Skeletal muscle tissue (tissue), 4 donors: Measurements from ENCODE around the gene STRADA. TPM values are rescaled to one million over a fixed set of nuclear protein-coding genes. Genes with fewer than 3 reads are reported as not detected.

Experiments used
- H3K27ac ChIP-seq: one replicate; pipeline ENCODE4 v1.7.0; 2013; ENCODE audit warnings: mild to moderate bottlenecking, low read depth, low read length, inconsistent platforms
- H3K27me3 ChIP-seq, 3 donors: one replicate each; pipeline ENCODE4 v1.7.0; 2013; ENCODE audit warnings: low read length in 3 of 3; ENCODE audit not compliant: control insufficient read depth in 3 of 3, insufficient read depth in 3 of 3
- H3K36me3 ChIP-seq, 3 donors: one replicate each; pipeline ENCODE4 v1.7.0; 2013; ENCODE audit warnings: low read length in 3 of 3; ENCODE audit not compliant: control insufficient read depth in 3 of 3, insufficient read depth in 3 of 3
- H3K4me1 ChIP-seq, 3 donors: one replicate each; pipeline ENCODE4 v1.7.0; 2013; ENCODE audit warnings: low read length in 3 of 3, mild to moderate bottlenecking in 3 of 3; ENCODE audit not compliant: control insufficient read depth in 3 of 3, insufficient read depth in 3 of 3
- H3K4me3 ChIP-seq, 3 donors: one replicate each; pipeline ENCODE4 v1.7.0; 2013; ENCODE audit warnings: low read length in 3 of 3
- H3K9ac ChIP-seq, 3 donors: one replicate each; pipeline ENCODE4 v1.7.0; 2013; ENCODE audit warnings: low read length in 3 of 3, mild to moderate bottlenecking in 3 of 3, moderate library complexity in 2 of 3, low read depth in 1 of 3
- H3K9me3 ChIP-seq, 3 donors: one replicate each; pipeline ENCODE4 v1.7.0; 2013; ENCODE audit warnings: low read length in 3 of 3; ENCODE audit not compliant: control insufficient read depth in 3 of 3
- total RNA-seq: library from RNA; depleted of rRNA; stranded (reverse); fragments of >200 nt; gene quantifications from one replicate; pipeline ENCODE4 v1.2.3, GENCODE V29; 2014
- donor health status: Osteomylitis.

Gene STRADA
- total RNA-seq, 1 donor from 2014 or later: 13.6 TPM

GRCh38 chr17:63760771-63761539, 19.4 kb upstream of the STRADA start:
- H3K27ac ChIP-seq: no peak overlapping the region

GRCh38 chr17:63758428-63758827, 16.8 kb upstream of the STRADA start:
- Histone ChIP-seq H3K27me3 (no peaks in the 10 kb centered on the region), H3K36me3 (peaks cover 40 to 65% (median 53%) of the 10 kb centered on the region in 3 donors), H3K4me1 (no peaks in the 10 kb centered on the region), H3K9me3 (no peaks in the 10 kb centered on the region), H3K4me3 (no peak overlapping the region), H3K27ac (no peak overlapping the region), H3K9ac (no peak overlapping the region)

More at GRCh38 chr17:63760771-63761539, 19.4 kb upstream of the STRADA start:
- H3K4me1 ChIP-seq: no peaks in the 10 kb centered on the region
- no peak overlapping the region for H3K4me3 ChIP-seq
- H3K9ac ChIP-seq: no peak overlapping the region
- H3K27me3 ChIP-seq: no peaks in the 10 kb centered on the region
- H3K36me3 ChIP-seq: peaks cover 28 to 56% (median 55%) of the 10 kb centered on the region in 3 donors
- H3K9me3 ChIP-seq: no peaks in the 10 kb centered on the region

GRCh38 chr17:63754046-63754445, 12.4 kb upstream of the STRADA start:
- no peak overlapping the region for H3K27ac ChIP-seq
- no peaks in the 10 kb centered on the region for H3K4me1 ChIP-seq
- H3K9me3 ChIP-seq: no peaks in the 10 kb centered on the region
- H3K4me3 ChIP-seq: no peak overlapping the region
- peaks cover 27 to 64% (median 56%) of the 10 kb centered on the region in 3 donors for H3K36me3 ChIP-seq
- H3K27me3 ChIP-seq: no peaks in the 10 kb centered on the region
- H3K9ac ChIP-seq: no peak overlapping the region

- no peaks in the 10 kb centered on the region for H3K4me1 ChIP-seq
Observed at GRCh38 chr17:63753215-63753614, 11.6 kb upstream of the STRADA start.

GRCh38 chr17:63752707-63753106, 11.1 kb upstream of the STRADA start:
- no peaks in the 10 kb centered on the region for H3K4me1 ChIP-seq
- no peaks in the 10 kb centered on the region for H3K9me3 ChIP-seq
- no peaks in the 10 kb centered on the region for H3K27me3 ChIP-seq
- no peak overlapping the region for H3K9ac ChIP-seq
- H3K36me3 ChIP-seq: peaks cover 25 to 65% (median 55%) of the 10 kb centered on the region in 3 donors
- H3K27ac ChIP-seq: no peak overlapping the region
- H3K4me3 ChIP-seq: no peak overlapping the region

More at GRCh38 chr17:63753215-63753614, 11.6 kb upstream of the STRADA start:
- Histone ChIP-seq H3K27me3 (no peaks in the 10 kb centered on the region), H3K9me3 (no peaks in the 10 kb centered on the region), H3K27ac (no peak overlapping the region), H3K4me3 (no peak overlapping the region), H3K9ac (no peak overlapping the region), H3K36me3 (peaks cover 27 to 68% (median 57%) of the 10 kb centered on the region in 3 donors)

- Histone ChIP-seq H3K4me3 (no peak overlapping the region), H3K9me3 (no peaks in the 10 kb centered on the region), H3K4me1 (no peaks in the 10 kb centered on the region), H3K9ac (no peak overlapping the region), H3K36me3 (peaks cover 24 to 61% (median 54%) of the 10 kb centered on the region in 3 donors), H3K27me3 (no peaks in the 10 kb centered on the region), H3K27ac (no peak overlapping the region)
Observed at GRCh38 chr17:63751806-63752205, 10.2 kb upstream of the STRADA start.

- no peaks in the 10 kb centered on the region for H3K27me3 ChIP-seq
- no peaks in the 10 kb centered on the region for H3K9me3 ChIP-seq
- H3K9ac ChIP-seq: peak overlapping the region; percentile 89 to 94 (median 91)
- peak overlapping the region; percentile 83 to 92 (median 88) for H3K4me3 ChIP-seq
- H3K36me3 ChIP-seq: peaks cover 7 to 12% (median 10%) of the 10 kb centered on the region in 3 donors
- peak overlapping the region; percentile 89 for H3K27ac ChIP-seq
- peaks cover 11 to 23% (median 14%) of the 10 kb centered on the region in 3 donors for H3K4me1 ChIP-seq
Observed at GRCh38 chr17:63741143-63741407, 524 bp downstream of the STRADA start.

- peak overlapping the region; percentile 89 to 94 (median 91) for H3K9ac ChIP-seq
- peak overlapping the region; percentile 89 for H3K27ac ChIP-seq
- no peaks in the 10 kb centered on the region for H3K27me3 ChIP-seq
- H3K36me3 ChIP-seq: peaks cover 3 to 7% (median 5%) of the 10 kb centered on the region in 3 donors
- H3K4me1 ChIP-seq: peaks cover 11 to 23% (median 14%) of the 10 kb centered on the region in 3 donors
- H3K4me3 ChIP-seq: peak overlapping the region; percentile 83 to 92 (median 88)
- H3K9me3 ChIP-seq: no peaks in the 10 kb centered on the region
Observed at GRCh38 chr17:63740464-63741142, 996 bp downstream of the STRADA start.

- H3K9me3 ChIP-seq: no peaks in the 10 kb centered on the region
- no peaks in the 10 kb centered on the region for H3K27me3 ChIP-seq
- no peak overlapping the region for H3K4me3 ChIP-seq
- H3K36me3 ChIP-seq: no peaks in the 10 kb centered on the region
- no peak overlapping the region for H3K9ac ChIP-seq
- H3K4me1 ChIP-seq: peaks cover 1 to 6% (median 6%) of the 10 kb centered on the region in 3 donors
- no peak overlapping the region for H3K27ac ChIP-seq
Observed at GRCh38 chr17:63735691-63736090, 5.9 kb downstream of the STRADA start.

- no peak overlapping the region for H3K9ac ChIP-seq
- no peaks in the 10 kb centered on the region for H3K4me1 ChIP-seq
- H3K36me3 ChIP-seq: peaks cover 2 to 12% (median 7%) of the 10 kb centered on the region in 3 donors
- no peak overlapping the region for H3K27ac ChIP-seq
- no peaks in the 10 kb centered on the region for H3K27me3 ChIP-seq
- H3K4me3 ChIP-seq: no peak overlapping the region
- H3K9me3 ChIP-seq: no peaks in the 10 kb centered on the region
Observed at GRCh38 chr17:63722403-63722802, 19.2 kb downstream of the STRADA start.
